Fibroblast of the aortic adventitia (primary cell): ENCODE data around the gene ANKRD10. TPM values are rescaled to one million over a fixed set of nuclear protein-coding genes. Genes with fewer than 3 reads are reported as not detected.

Source experiments
- DNase-seq: peaks from one replicate; pipeline ENCODE4 v3.0.0-alpha.2; 2010; ENCODE audit warnings: low read depth
- H3K4me3 ChIP-seq: 2 replicates; pipeline ENCODE4 v1.5.1; 2011; ENCODE audit warnings: low read depth, mild to moderate bottlenecking, control low read depth, low read length, moderate library complexity
- CTCF ChIP-seq: IDR thresholded peaks from 2 replicates; pipeline ENCODE4 v1.5.1; 2011; ENCODE audit warnings: mild to moderate bottlenecking, low read length, control low read depth, inconsistent platforms; ENCODE audit not compliant: insufficient read depth
- total RNA-seq: library from RNA; depleted of rRNA; stranded (reverse); fragments of >200 nt; gene quantifications from 2 replicates; pipeline ENCODE4 v1.2.3, GENCODE V29; 2012; ENCODE audit warnings: low replicate concordance

The ANKRD10 gene
- total RNA-seq, 1 donor: 76.5 TPM

- no peak for TF ChIP-seq CTCF
- DNase-seq: no peak
- H3K4me3 ChIP-seq: no peak overlapping the region
These were observed 78.3 kb downstream of the ANKRD10 start for GRCh38 chr13:110836605-110836903.

DNA sequence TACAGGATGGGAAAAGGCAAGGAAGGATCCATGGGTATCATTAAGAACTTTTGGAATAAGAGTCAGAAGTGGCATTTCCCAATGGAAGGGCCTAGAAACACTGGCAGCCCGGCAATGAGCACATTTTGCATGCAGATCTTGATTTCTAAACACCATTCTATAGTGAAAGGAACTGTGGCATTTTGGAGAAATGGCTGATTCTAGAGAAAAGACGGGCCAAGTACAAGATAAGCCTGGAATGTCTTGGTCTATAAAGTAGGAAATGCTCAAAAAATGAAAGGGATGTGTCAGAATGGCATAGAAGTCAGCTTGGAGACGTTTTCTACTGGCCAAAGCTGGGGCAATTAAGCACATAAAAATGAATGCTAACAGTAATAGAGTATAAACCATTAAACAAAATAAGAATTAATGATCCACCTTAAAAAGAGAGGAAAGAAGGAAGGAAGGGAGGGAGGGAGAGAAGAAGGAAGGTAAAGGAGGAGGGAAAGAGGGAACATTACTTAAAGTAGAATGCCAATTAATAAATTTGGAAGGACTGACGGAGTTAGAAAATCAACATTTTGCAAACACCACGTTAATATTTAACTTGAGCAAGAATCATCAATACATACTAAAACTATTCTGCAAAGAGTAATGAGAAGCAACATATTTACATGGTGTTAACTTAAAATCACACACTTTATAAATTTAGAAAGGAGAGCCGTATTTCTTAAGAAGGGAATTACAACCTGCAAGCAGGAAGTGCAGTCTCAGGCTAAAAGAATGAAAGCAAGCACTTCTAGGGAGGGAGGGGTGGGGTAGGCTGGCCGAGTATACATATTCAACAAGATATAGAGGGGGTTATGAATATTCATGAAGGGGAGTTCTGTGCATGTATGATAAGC, 78.9 kb downstream of the ANKRD10 start:
- no peak for TF ChIP-seq CTCF
- peak; percentile 21 for DNase-seq
- no peak overlapping the region for H3K4me3 ChIP-seq

- no peak for DNase-seq
- no peak overlapping the region for H3K4me3 ChIP-seq
- no peak for TF ChIP-seq CTCF
These were observed 80.3 kb downstream of the ANKRD10 start for GRCh38 chr13:110834572-110834971.

- DNase-seq: no peak
- no peak for TF ChIP-seq CTCF
- no peak overlapping the region for H3K4me3 ChIP-seq
These were observed 82.3 kb downstream of the ANKRD10 start for GRCh38 chr13:110832531-110832930.

DNA sequence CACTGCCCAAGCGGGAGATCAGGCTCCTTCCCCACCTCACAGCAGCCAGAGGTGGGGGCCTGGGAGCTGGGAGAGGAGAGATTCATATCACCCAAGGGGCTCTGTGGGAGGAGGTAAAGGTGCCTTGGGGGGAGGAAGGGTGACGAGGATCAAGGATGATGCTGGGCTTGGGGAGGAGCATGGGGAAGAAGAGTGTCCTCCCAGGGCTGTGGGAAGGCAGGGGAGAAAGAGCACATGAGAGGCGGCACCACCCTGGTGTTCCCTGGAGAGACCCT, 82.7 kb downstream of the ANKRD10 start:
- DNase-seq: no peak
- no peak for TF ChIP-seq CTCF
- H3K4me3 ChIP-seq: no peak overlapping the region

DNA sequence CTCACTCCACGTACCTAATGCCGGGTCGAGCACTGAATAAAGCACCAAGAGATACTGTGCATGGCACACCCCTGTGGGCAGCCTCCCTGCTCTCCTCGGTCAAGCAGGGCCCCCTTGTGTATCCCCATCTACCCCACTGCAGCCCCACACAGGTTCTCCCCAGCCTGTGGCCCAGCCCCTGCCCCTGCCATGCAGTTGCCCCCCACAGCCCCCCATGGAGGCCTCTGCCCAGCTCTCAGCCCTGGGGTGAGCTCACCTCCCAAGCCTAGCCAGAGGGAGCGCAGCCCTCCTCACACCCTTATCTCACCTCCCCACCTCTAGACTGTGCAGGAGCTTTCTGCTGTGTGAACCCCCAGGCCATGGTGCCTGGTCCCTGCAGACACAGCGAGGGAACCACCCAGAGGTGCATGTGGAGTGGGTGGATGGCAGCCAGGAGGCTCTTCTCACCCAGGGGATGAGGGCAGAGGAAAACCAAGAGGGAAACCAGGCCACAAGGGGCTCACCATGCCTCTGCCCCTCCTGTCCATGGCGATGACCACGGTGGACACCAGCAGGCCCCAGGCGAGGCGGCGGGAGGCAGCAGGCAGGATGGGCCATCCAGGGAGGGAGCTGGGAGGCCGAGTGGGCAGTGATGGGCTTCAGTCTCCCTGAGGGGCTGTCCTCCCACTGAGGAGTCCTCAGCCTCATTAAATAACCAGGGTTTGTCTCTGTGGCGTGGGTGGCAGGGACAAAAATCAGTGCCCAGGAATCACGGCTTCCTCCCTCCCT, 83.2 kb downstream of the ANKRD10 start:
- no peak for TF ChIP-seq CTCF
- DNase-seq: no peak
- no peak overlapping the region for H3K4me3 ChIP-seq
